PC-3 (cell line): Measurements from ENCODE around the gene SLC47A2. TPM values are rescaled to one million over a fixed set of nuclear protein-coding genes. Genes with fewer than 3 reads are reported as not detected.
A peak's percentile ranks its signal among the peaks of the same experiment; 100 is the strongest.

Experiments
- ATAC-seq: fragments of 200-7000 bp; cut with Tn5 transposase; 2 replicates; pipeline ENCODE4 v1.9.1; 2020; ENCODE audit warnings: mild to moderate bottlenecking, moderate library complexity
- BruUV-seq: library from RNA; stranded (reverse); fragments of 400-500 nt; replicated peaks from 2 replicates; lab custom pipeline; 2021; lab: Mats Ljungman, UMichigan
- CTCF ChIA-PET: fragments of 300-600 bp; sonication (Branson Sonifier 250); formaldehyde crosslinking; loops from one replicate; lab custom pipeline; 2022; ENCODE audit warnings: antibody characterized with exemption; lab: Charles Lee
- POLR2A ChIA-PET: fragments of 300-600 bp; sonication (Branson Sonifier 250); formaldehyde crosslinking; loops from one replicate; lab custom pipeline; 2022; ENCODE audit warnings: antibody characterized with exemption; ENCODE audit not compliant: unreplicated experiment; lab: Charles Lee
- DNase-seq: peaks from one replicate; pipeline ENCODE4 v3.0.0-alpha.2; 2015
- H2AFZ ChIP-seq: fragments of 300-600 bp; sonication (generic); 2 replicates; pipeline ENCODE4 v1.6.0; 2016; ENCODE audit warnings: antibody characterized with exemption, low read length
- H3F3A ChIP-seq: fragments of 300-600 bp; sonication (generic); one replicate; pipeline ENCODE4 v1.6.0; 2017; ENCODE audit warnings: antibody characterized with exemption, low read length, control low read depth, mild to moderate bottlenecking; ENCODE audit not compliant: unreplicated experiment
- H3K27ac ChIP-seq: fragments of 300-600 bp; sonication (generic); 2 replicates; pipeline ENCODE4 v1.5.1; 2016; ENCODE audit warnings: mild to moderate bottlenecking, low read length
- H3K27me3 ChIP-seq: fragments of 300-600 bp; sonication (generic); 2 replicates; pipeline ENCODE4 v1.6.1; 2016; ENCODE audit warnings: low read length, mixed read lengths
- H3K36me3 ChIP-seq: fragments of 300-600 bp; sonication (generic); 2 replicates; pipeline ENCODE4 v1.6.1; 2016; ENCODE audit warnings: low read depth, mixed run types, low read length, mixed read lengths
- H3K4me1 ChIP-seq: fragments of 300-600 bp; sonication (generic); 2 replicates; pipeline ENCODE4 v1.5.1; 2016; ENCODE audit warnings: low read length; ENCODE audit not compliant: insufficient read depth
- H3K4me2 ChIP-seq: fragments of 300-600 bp; sonication (generic); 2 replicates; pipeline ENCODE4 v1.6.0; 2016; ENCODE audit warnings: low read length
- H3K4me3 ChIP-seq: fragments of 300-600 bp; sonication (generic); 2 replicates; pipeline ENCODE4 v1.5.1; 2016; ENCODE audit warnings: mild to moderate bottlenecking, low read length, mixed read lengths
- H3K79me2 ChIP-seq: fragments of 300-600 bp; sonication (generic); 2 replicates; pipeline ENCODE4 v1.6.1; 2017; ENCODE audit warnings: low read length, mixed read lengths
- H3K9ac ChIP-seq: fragments of 300-600 bp; sonication (generic); 2 replicates; pipeline ENCODE4 v1.6.0; 2016; ENCODE audit warnings: mild to moderate bottlenecking, low read length
- H3K9me2 ChIP-seq: fragments of 300-600 bp; sonication (generic); replicated peaks from 2 replicates; pipeline ENCODE4 v1.6.1; 2016; ENCODE audit warnings: mixed run types, low read length, mixed read lengths
- H3K9me3 ChIP-seq: fragments of 300-600 bp; sonication (generic); 2 replicates; pipeline ENCODE4 v1.6.1; 2016; ENCODE audit warnings: low read length, mixed read lengths
- H4K20me1 ChIP-seq: fragments of 300-600 bp; sonication (generic); 2 replicates; pipeline ENCODE4 v1.6.1; 2016; ENCODE audit warnings: low read length, mixed read lengths
- EZH2 ChIP-seq: fragments of 300-600 bp; sonication (generic); IDR thresholded peaks from one replicate; pipeline ENCODE4 v1.6.1; 2017; ENCODE audit warnings: antibody characterized with exemption, mild to moderate bottlenecking, low read length; ENCODE audit not compliant: unreplicated experiment
- EZH2phosphoT487 ChIP-seq: fragments of 300-600 bp; sonication (generic); IDR thresholded peaks from 2 replicates; pipeline ENCODE4 v1.6.1; 2018; ENCODE audit warnings: mild to moderate bottlenecking, antibody characterized with exemption, low read length, borderline replicate concordance
- intact Hi-C: fragments of 100-400 bp; cut with micrococcal nuclease; formaldehyde crosslinking; loops from 2 replicates; pipeline ENCODE4 v1.9.0; 2023
- total RNA-seq: library from RNA; depleted of rRNA; stranded (reverse); fragments of >200 nt; gene quantifications from 2 replicates; pipeline ENCODE4 v1.2.3, GENCODE V29; 2014
- TF ChIP-seq, protein P1 (sequence below): fragments of 300-600 bp; sonication (generic); conservative IDR thresholded peaks from 2 replicates; pipeline ENCODE4 v1.5.1; 2017; ENCODE audit warnings: antibody characterized with exemption, low read depth, mild to moderate bottlenecking, low read length

SLC47A2 gene
- total RNA-seq, 1 experiment from 2014 or later: not detected

DNA sequence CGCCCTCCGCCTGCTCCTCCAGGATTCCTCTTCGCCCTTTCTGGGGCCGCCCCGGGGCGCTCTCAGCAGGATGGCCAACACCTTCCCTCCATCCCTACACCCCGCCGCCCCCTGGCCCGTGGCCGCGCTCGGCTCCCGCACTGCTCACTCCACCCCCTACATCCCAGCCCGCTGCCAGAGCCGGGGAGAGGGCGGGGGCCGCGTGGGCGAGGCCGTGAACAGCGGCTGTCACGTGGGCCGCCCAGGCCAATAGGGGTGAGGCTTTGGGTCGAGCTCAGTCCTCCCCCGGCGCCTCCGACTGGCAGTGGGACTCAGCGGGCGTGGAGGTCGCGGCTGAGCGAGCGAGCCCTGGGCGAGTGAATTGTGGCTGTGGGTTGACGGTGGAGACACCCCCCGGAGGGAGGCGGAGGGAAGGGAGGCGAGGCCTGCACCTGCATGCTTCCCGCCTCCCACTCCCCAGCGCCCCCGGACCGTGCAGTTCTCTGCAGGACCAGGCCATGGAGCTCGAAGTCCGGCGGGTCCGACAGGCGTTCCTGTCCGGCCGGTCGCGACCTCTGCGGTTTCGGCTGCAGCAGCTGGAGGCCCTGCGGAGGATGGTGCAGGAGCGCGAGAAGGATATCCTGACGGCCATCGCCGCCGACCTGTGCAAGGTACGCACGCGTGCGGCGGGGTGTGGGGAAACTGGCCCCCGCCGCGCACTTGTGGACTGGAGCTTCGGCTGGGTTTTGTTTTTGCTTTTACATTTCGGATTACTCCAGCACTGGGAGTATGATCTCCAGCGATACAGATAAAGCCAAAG lies 67.7 kb downstream of the SLC47A2 start, which contains the start of gene ALDH3A2:
Gene ALDH3A2 (plus strand): TSS at position 277 of the 799 bp plus-strand sequence. CDS start 221 bp downstream, at position 498.
- Histone ChIP-seq H3K27ac (peak within 1 kb of the TSS; percentile 76), H3K4me2 (peak within 1 kb of the TSS; percentile 92), H3K27me3 (no peaks in the 10 kb centered on the region), H4K20me1 (peaks cover 4% of the 10 kb centered on the region; the same call in 1 of the 2 replicates), H3F3A (peaks cover 8% of the 10 kb centered on the region), H3K9me3 (no peaks in the 10 kb centered on the region), H3K4me3 (peak within 1 kb of the TSS; percentile 90), H3K4me1 (peaks cover 64% of the 10 kb centered on the region), H3K9me2 (no peaks in the 10 kb centered on the region), H3K9ac (peak within 1 kb of the TSS; percentile 81), H2AFZ (peak within 1 kb of the TSS; percentile 86), H3K79me2 (peaks cover 46% of the 10 kb centered on the region), H3K36me3 (peaks cover 9% of the 10 kb centered on the region; the same call in 1 of the 2 replicates)
- ATAC-seq (peak; percentile 85), DNase-seq (peak; percentile 97)
- BruUV-seq: TSS peak; percentile 37
- intact Hi-C loops: loop anchor here (1.0 to 5.0 kb wide), 3 partner anchors 105 to 134 kb away; no protein-coding TSS in a partner anchor
- ChIA-PET POLR2A (interaction anchor here (0.6 to 1.0 kb wide), 5 partner anchors 11 to 350 kb away, joined by 3 to 6 read pairs (median 3); partner anchors contain the start of gene ALDH3A1), CTCF (interaction anchor here (0.6 to 1.4 kb wide), 5 partner anchors 23 to 128 kb away, joined by 3 to 4 read pairs (median 3); partner anchors contain the start of gene ALDH3A1)
- TF ChIP-seq, protein P1, sequence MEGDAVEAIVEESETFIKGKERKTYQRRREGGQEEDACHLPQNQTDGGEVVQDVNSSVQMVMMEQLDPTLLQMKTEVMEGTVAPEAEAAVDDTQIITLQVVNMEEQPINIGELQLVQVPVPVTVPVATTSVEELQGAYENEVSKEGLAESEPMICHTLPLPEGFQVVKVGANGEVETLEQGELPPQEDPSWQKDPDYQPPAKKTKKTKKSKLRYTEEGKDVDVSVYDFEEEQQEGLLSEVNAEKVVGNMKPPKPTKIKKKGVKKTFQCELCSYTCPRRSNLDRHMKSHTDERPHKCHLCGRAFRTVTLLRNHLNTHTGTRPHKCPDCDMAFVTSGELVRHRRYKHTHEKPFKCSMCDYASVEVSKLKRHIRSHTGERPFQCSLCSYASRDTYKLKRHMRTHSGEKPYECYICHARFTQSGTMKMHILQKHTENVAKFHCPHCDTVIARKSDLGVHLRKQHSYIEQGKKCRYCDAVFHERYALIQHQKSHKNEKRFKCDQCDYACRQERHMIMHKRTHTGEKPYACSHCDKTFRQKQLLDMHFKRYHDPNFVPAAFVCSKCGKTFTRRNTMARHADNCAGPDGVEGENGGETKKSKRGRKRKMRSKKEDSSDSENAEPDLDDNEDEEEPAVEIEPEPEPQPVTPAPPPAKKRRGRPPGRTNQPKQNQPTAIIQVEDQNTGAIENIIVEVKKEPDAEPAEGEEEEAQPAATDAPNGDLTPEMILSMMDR: 0 out of 2 replicates have a peak, but pooled peaks have one; percentile 29
- TF ChIP-seq EZH2phosphoT487: no peak
- TF ChIP-seq EZH2: no peak

DNA sequence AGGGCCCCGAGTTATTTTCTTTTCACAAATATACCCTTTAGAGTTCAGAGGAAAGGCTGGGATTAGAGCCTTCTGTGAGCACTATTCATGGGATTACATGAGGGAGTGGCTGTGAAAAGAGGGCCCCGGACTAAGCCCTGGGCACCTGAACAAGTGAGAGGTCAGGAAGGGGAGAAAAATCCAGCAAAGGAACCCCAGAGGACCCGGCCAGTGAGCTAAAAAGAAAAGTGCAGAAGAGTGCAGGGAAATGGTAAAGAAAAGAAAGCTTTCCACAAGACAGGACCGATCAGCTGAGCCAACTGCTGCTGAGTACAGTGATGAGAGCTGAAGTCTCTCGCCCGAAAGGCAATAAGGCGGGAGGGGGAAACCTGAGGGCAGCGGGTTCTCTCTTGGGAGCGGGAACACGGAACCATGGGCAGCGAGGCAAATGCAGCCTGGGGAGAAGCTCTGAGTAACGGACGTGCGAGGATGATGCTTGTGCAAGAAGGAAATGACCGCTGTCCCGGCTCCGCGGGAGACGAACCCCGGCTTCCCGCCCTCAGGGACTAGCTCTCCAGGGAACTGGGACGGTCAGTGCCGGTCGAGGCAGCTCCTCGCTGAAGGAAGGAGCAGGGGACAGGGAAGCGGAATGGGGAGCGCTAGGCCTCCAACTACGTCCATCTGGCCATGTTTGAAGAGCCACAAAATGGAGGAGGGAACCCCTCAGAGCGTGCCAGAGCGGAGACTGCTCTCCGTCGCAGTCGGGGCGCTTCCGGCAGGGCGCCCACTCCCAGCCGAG lies 68.5 kb downstream of the SLC47A2 start:
- DNase-seq: peak; percentile 58
- intact Hi-C loops: loop anchor here (1.0 to 5.0 kb wide), 3 partner anchors 105 to 133 kb away; no protein-coding TSS in a partner anchor

More for the DNA sequence above, 68.5 kb downstream of the SLC47A2 start:
- Histone ChIP-seq H3K4me2 (peak overlapping the region; percentile 92), H3K9me3 (no peaks in the 10 kb centered on the region), H3F3A (peaks cover 8% of the 10 kb centered on the region), H3K36me3 (peaks cover 5% of the 10 kb centered on the region; the same call in 1 of the 2 replicates), H3K4me3 (peak overlapping the region; percentile 90), H3K79me2 (peaks cover 40% of the 10 kb centered on the region), H2AFZ (peak overlapping the region; percentile 86), H3K9me2 (no peaks in the 10 kb centered on the region), H3K9ac (peak overlapping the region; percentile 81), H3K27me3 (no peaks in the 10 kb centered on the region), H3K27ac (peak overlapping the region; percentile 72), H3K4me1 (peaks cover 72% of the 10 kb centered on the region), H4K20me1 (peaks cover 4% of the 10 kb centered on the region; the same call in 1 of the 2 replicates)
- TF ChIP-seq EZH2phosphoT487 (no peak), EZH2 (no peak)
- TSS peak; percentile 68 for BruUV-seq
- POLR2A ChIA-PET: interaction anchor here (0.7 to 1.0 kb wide), 3 partner anchors 10 to 349 kb away, joined by 3 to 6 read pairs (median 3); partner anchors contain the start of gene ALDH3A1
- CTCF ChIA-PET: interaction anchor here (0.6 to 1.4 kb wide), 5 partner anchors 24 to 127 kb away, joined by 3 to 4 read pairs (median 3); partner anchors contain the start of gene ALDH3A1
- ATAC-seq: peak; percentile 2
